Measurements from ENCODE around the gene MYL12B. TPM values are rescaled to one million over a fixed set of nuclear protein-coding genes. Genes with fewer than 3 reads are reported as not detected.
"Not testable (repeated sequence)": the region's sequence is repeated elsewhere in the genome, so short reads cannot be mapped to it uniquely, and the experiment has no call there.

MYL12B gene
- total RNA-seq, 1 experiment from 2014 or later, result 315 TPM

GRCh38 chr18:3279201-3280185 lies 17.6 kb downstream of the MYL12B start:
- DNase-seq (ENCODE audit: low read depth, low spot score), result no peak

GRCh38 chr18:3281456-3282400 lies 19.8 kb downstream of the MYL12B start:
- peak; percentile 91 for DNase-seq (ENCODE audit: low read depth, low spot score)
- in situ Hi-C loops (cut with HindIII; ENCODE audit: low pct_unique_long_range_greater_than_20kb, low sequenced_read_pairs), result no loop called here

More at GRCh38 chr18:3279201-3280185, 17.6 kb downstream of the MYL12B start:
- in situ Hi-C loops (cut with HindIII; ENCODE audit: low pct_unique_long_range_greater_than_20kb, low sequenced_read_pairs), result no loop called here

GRCh38 chr18:3283253-3283863 lies 21.4 kb downstream of the MYL12B start:
- in situ Hi-C loops (cut with HindIII; ENCODE audit: low pct_unique_long_range_greater_than_20kb, low sequenced_read_pairs), result no loop called here
- peak; percentile 78 for DNase-seq (ENCODE audit: low read depth, low spot score)

- in situ Hi-C loops (cut with HindIII; ENCODE audit: low pct_unique_long_range_greater_than_20kb, low sequenced_read_pairs), result no loop called here
- peak; percentile 54 for DNase-seq (ENCODE audit: low read depth, low spot score)
Observed at GRCh38 chr18:3283908-3284307, 22.0 kb downstream of the MYL12B start.

GRCh38 chr18:3284501-3284900 lies 22.6 kb downstream of the MYL12B start:
- in situ Hi-C loops (cut with HindIII; ENCODE audit: low pct_unique_long_range_greater_than_20kb, low sequenced_read_pairs), result no loop called here
- no peak for DNase-seq (ENCODE audit: low read depth, low spot score)

GRCh38 chr18:3286159-3286558 lies 24.2 kb downstream of the MYL12B start:
- in situ Hi-C loops (cut with HindIII; ENCODE audit: low pct_unique_long_range_greater_than_20kb, low sequenced_read_pairs), result no loop called here
- DNase-seq (ENCODE audit: low read depth, low spot score), result no peak

GRCh38 chr18:3293196-3293951 lies 31.4 kb downstream of the MYL12B start:
- DNase-seq (ENCODE audit: low read depth, low spot score), result no peak
- in situ Hi-C loops (cut with HindIII; ENCODE audit: low pct_unique_long_range_greater_than_20kb, low sequenced_read_pairs), result no loop called here

GRCh38 chr18:3294435-3295080 lies 32.6 kb downstream of the MYL12B start:
- in situ Hi-C loops (cut with HindIII; ENCODE audit: low pct_unique_long_range_greater_than_20kb, low sequenced_read_pairs), result no loop called here
- no peak for DNase-seq (ENCODE audit: low read depth, low spot score)

GRCh38 chr18:3297025-3297984 lies 35.4 kb downstream of the MYL12B start:
- peak; percentile 61 for DNase-seq (ENCODE audit: low read depth, low spot score)
- in situ Hi-C loops (cut with HindIII; ENCODE audit: low pct_unique_long_range_greater_than_20kb, low sequenced_read_pairs), result no loop called here

- in situ Hi-C loops (cut with HindIII; ENCODE audit: low pct_unique_long_range_greater_than_20kb, low sequenced_read_pairs), result no loop called here
- DNase-seq (ENCODE audit: low read depth, low spot score), result no peak
Observed at GRCh38 chr18:3304832-3305231, 42.9 kb downstream of the MYL12B start.

- in situ Hi-C loops (cut with HindIII; ENCODE audit: low pct_unique_long_range_greater_than_20kb, low sequenced_read_pairs), result no loop called here
Observed at GRCh38 chr18:3305354-3305762, 43.4 kb downstream of the MYL12B start.

GRCh38 chr18:3305933-3306332 lies 44.0 kb downstream of the MYL12B start:
- in situ Hi-C loops (cut with HindIII; ENCODE audit: low pct_unique_long_range_greater_than_20kb, low sequenced_read_pairs), result no loop called here
- DNase-seq (ENCODE audit: low read depth, low spot score), result no peak

More at GRCh38 chr18:3305354-3305762, 43.4 kb downstream of the MYL12B start:
- peak; percentile 55 for DNase-seq (ENCODE audit: low read depth, low spot score)

GRCh38 chr18:3306391-3306790 lies 44.5 kb downstream of the MYL12B start:
- DNase-seq (ENCODE audit: low read depth, low spot score), result no peak
- in situ Hi-C loops (cut with HindIII; ENCODE audit: low pct_unique_long_range_greater_than_20kb, low sequenced_read_pairs), result no loop called here

- in situ Hi-C loops (cut with HindIII; ENCODE audit: low pct_unique_long_range_greater_than_20kb, low sequenced_read_pairs), result no loop called here
- DNase-seq (ENCODE audit: low read depth, low spot score), result no peak
Observed at GRCh38 chr18:3313685-3314084, 51.8 kb downstream of the MYL12B start.

GRCh38 chr18:3315344-3315743 lies 53.4 kb downstream of the MYL12B start:
- DNase-seq (ENCODE audit: low read depth, low spot score); in situ Hi-C loops (cut with HindIII; ENCODE audit: low pct_unique_long_range_greater_than_20kb, low sequenced_read_pairs): not testable (repeated sequence)

- DNase-seq (ENCODE audit: low read depth, low spot score), result no peak
- in situ Hi-C loops (cut with HindIII; ENCODE audit: low pct_unique_long_range_greater_than_20kb, low sequenced_read_pairs), result no loop called here
Observed at GRCh38 chr18:3319399-3319798, 57.5 kb downstream of the MYL12B start.
